Measurements from ENCODE around the gene SPINK5. TPM values are rescaled to one million over a fixed set of nuclear protein-coding genes. Genes with fewer than 3 reads are reported as not detected.

Gene SPINK5
- total RNA-seq: under 1 TPM in 1 of 2 donors, not detected in 1; 0.54 TPM

- H3K4me3 ChIP-seq: no peak within 1 kb of the TSS
- H3K36me3 ChIP-seq: no peaks in the 10 kb centered on the region
- DNase-seq (ENCODE audit: low spot score) (no peak), ATAC-seq (ENCODE audit: insufficient number of reproducible peaks, low FRiP score, low read depth) (no peak)
- H3K27ac ChIP-seq: no peak within 1 kb of the TSS
- no peaks in the 10 kb centered on the region for H3K27me3 ChIP-seq (replicated peaks; ENCODE audit: insufficient read depth)
- TF ChIP-seq, protein P1, sequence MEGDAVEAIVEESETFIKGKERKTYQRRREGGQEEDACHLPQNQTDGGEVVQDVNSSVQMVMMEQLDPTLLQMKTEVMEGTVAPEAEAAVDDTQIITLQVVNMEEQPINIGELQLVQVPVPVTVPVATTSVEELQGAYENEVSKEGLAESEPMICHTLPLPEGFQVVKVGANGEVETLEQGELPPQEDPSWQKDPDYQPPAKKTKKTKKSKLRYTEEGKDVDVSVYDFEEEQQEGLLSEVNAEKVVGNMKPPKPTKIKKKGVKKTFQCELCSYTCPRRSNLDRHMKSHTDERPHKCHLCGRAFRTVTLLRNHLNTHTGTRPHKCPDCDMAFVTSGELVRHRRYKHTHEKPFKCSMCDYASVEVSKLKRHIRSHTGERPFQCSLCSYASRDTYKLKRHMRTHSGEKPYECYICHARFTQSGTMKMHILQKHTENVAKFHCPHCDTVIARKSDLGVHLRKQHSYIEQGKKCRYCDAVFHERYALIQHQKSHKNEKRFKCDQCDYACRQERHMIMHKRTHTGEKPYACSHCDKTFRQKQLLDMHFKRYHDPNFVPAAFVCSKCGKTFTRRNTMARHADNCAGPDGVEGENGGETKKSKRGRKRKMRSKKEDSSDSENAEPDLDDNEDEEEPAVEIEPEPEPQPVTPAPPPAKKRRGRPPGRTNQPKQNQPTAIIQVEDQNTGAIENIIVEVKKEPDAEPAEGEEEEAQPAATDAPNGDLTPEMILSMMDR (IDR thresholded peaks at IDR 0.05): no peak
- no peaks in the 10 kb centered on the region for H3K4me1 ChIP-seq (ENCODE audit: control insufficient read depth in 1 of 2, low read depth in 2 of 2)
- no peaks in the 10 kb centered on the region for H3K9me3 ChIP-seq
Observed at GRCh38 chr5:148063861-148064260, at the start of gene SPINK5. Gene SPINK5 (plus strand): TSS chr5:148063980. CDS start chr5:148064045, 65 bp downstream.

DNA sequence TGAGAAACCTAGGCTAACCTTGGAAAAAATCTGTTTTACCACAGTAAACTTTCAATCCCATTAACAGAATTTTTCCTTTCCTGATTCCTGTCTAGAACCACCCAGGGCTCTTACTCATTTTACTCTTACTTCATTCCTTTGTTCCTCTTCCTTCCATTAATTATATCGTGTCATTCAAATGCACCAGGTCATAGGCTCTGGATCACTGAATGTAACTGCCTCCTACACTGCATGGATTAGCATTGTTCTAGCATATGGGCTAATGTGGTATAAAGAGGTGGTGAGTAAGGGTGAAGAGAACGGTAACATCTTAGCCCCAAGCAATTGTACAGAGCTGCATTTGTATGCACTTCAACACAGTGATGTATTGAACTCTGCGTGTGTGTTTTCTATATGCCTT, 49.5 kb upstream of the SPINK5 start:
- H3K36me3 ChIP-seq: no peaks in the 10 kb centered on the region
- H3K4me3 ChIP-seq: no peak overlapping the region
- no peaks in the 10 kb centered on the region for H3K27me3 ChIP-seq (replicated peaks; ENCODE audit: insufficient read depth)
- H3K4me1 ChIP-seq (ENCODE audit: control insufficient read depth in 1 of 2, low read depth in 2 of 2): no peaks in the 10 kb centered on the region
- H3K9me3 ChIP-seq: no peaks in the 10 kb centered on the region
- DNase-seq (ENCODE audit: low spot score) (no peak), ATAC-seq (ENCODE audit: insufficient number of reproducible peaks, low FRiP score, low read depth) (no peak)
- H3K27ac ChIP-seq: no peak overlapping the region
- TF ChIP-seq, protein P1 (IDR thresholded peaks at IDR 0.05): no peak

GRCh38 chr5:148020257-148020988, 43.4 kb upstream of the SPINK5 start:
- H3K9me3 ChIP-seq: no peaks in the 10 kb centered on the region
- no peaks in the 10 kb centered on the region for H3K4me1 ChIP-seq (ENCODE audit: control insufficient read depth in 1 of 2, low read depth in 2 of 2)
- DNase-seq (ENCODE audit: low spot score) (no peak), ATAC-seq (ENCODE audit: insufficient number of reproducible peaks, low FRiP score, low read depth) (no peak)
- TF ChIP-seq, protein P1 (IDR thresholded peaks at IDR 0.05): no peak
- H3K27ac ChIP-seq: no peak overlapping the region
- no peak overlapping the region for H3K4me3 ChIP-seq
- H3K36me3 ChIP-seq: no peaks in the 10 kb centered on the region
- no peaks in the 10 kb centered on the region for H3K27me3 ChIP-seq (replicated peaks; ENCODE audit: insufficient read depth)

GRCh38 chr5:148027505-148027904, 36.3 kb upstream of the SPINK5 start:
- Histone ChIP-seq H3K27me3 (replicated peaks; ENCODE audit: insufficient read depth) (no peaks in the 10 kb centered on the region), H3K36me3 (no peaks in the 10 kb centered on the region)

GRCh38 chr5:148029131-148029530, 34.6 kb upstream of the SPINK5 start:
- Histone ChIP-seq H3K4me3 (no peak overlapping the region), H3K9me3 (no peaks in the 10 kb centered on the region), H3K36me3 (no peaks in the 10 kb centered on the region), H3K4me1 (ENCODE audit: control insufficient read depth in 1 of 2, low read depth in 2 of 2) (no peaks in the 10 kb centered on the region), H3K27me3 (replicated peaks; ENCODE audit: insufficient read depth) (no peaks in the 10 kb centered on the region), H3K27ac (no peak overlapping the region)
- ATAC-seq (ENCODE audit: insufficient number of reproducible peaks, low FRiP score, low read depth) (no peak), DNase-seq (ENCODE audit: low spot score) (no peak)
- TF ChIP-seq, protein P1 (IDR thresholded peaks at IDR 0.05): no peak

More at GRCh38 chr5:148027505-148027904, 36.3 kb upstream of the SPINK5 start:
- TF ChIP-seq, protein P1 (IDR thresholded peaks at IDR 0.05): no peak
- no peak for DNase-seq (ENCODE audit: low spot score)
- Histone ChIP-seq H3K4me1 (ENCODE audit: control insufficient read depth in 1 of 2, low read depth in 2 of 2) (no peaks in the 10 kb centered on the region), H3K9me3 (no peaks in the 10 kb centered on the region), H3K4me3 (no peak overlapping the region), H3K27ac (no peak overlapping the region)
- no peak for ATAC-seq (ENCODE audit: insufficient number of reproducible peaks, low FRiP score, low read depth)

Data from thoracic aorta (tissue), 2 donors.